HepG2 (cell line): Measurements from ENCODE around the gene ZFP92. TPM values are rescaled to one million over a fixed set of nuclear protein-coding genes. Genes with fewer than 3 reads are reported as not detected.

Experiments used
- ATAD3A ChIP-seq: sonication (generic); formaldehyde crosslinking; IDR thresholded peaks from 2 replicates; pipeline ENCODE4 v1.4.0; 2020; ENCODE audit warnings: missing genetic modification reagents
- CTCF ChIP-seq: sonication (generic); formaldehyde crosslinking; IDR thresholded peaks from 2 replicates; pipeline ENCODE4 v1.5.0; 2020; ENCODE audit warnings: mild to moderate bottlenecking, missing genetic modification reagents, moderate library complexity
- DPF2 ChIP-seq: sonication (generic); formaldehyde crosslinking; IDR thresholded peaks from 2 replicates; pipeline ENCODE4 v1.4.0; 2020; ENCODE audit warnings: mild to moderate bottlenecking, low read depth, missing genetic modification reagents, borderline replicate concordance
- GMEB1 ChIP-seq: sonication (generic); formaldehyde crosslinking; IDR thresholded peaks from 2 replicates; pipeline ENCODE4 v1.5.1; 2020; ENCODE audit warnings: missing genetic modification reagents, mild to moderate bottlenecking, borderline replicate concordance
- GPN1 ChIP-seq: sonication (generic); formaldehyde crosslinking; IDR thresholded peaks from 2 replicates; pipeline ENCODE4 v1.5.1; 2020; ENCODE audit warnings: missing genetic modification reagents, borderline replicate concordance
- GZF1 ChIP-seq: sonication (generic); formaldehyde crosslinking; IDR thresholded peaks from 2 replicates; pipeline ENCODE4 v1.5.1; 2020; ENCODE audit warnings: mild to moderate bottlenecking, missing genetic modification reagents
- IKZF5 ChIP-seq: IDR thresholded peaks from 2 replicates; pipeline ENCODE4 v1.6.1; 2018; ENCODE audit warnings: missing genetic modification reagents, mild to moderate bottlenecking, missing compliant biosample characterization
- IRF9 ChIP-seq: sonication (generic); formaldehyde crosslinking; IDR thresholded peaks from 2 replicates; pipeline ENCODE4 v1.8.0; 2022; ENCODE audit warnings: missing genetic modification reagents, mild to moderate bottlenecking, borderline replicate concordance
- MXD4 ChIP-seq: IDR thresholded peaks from 2 replicates; pipeline ENCODE4 v1.6.1; 2016; ENCODE audit warnings: mild to moderate bottlenecking, missing biosample characterization, missing genetic modification reagents
- RARA ChIP-seq: IDR thresholded peaks from 2 replicates; pipeline ENCODE4 v1.6.1; 2016; ENCODE audit warnings: missing genetic modification reagents, missing compliant biosample characterization
- TERF1 ChIP-seq: sonication (generic); formaldehyde crosslinking; IDR thresholded peaks from 2 replicates; pipeline ENCODE4 v1.8.0; 2022; ENCODE audit warnings: mild to moderate bottlenecking, missing genetic modification reagents, moderate library complexity
- THRA ChIP-seq: sonication (generic); formaldehyde crosslinking; IDR thresholded peaks from 2 replicates; pipeline ENCODE4 v1.4.0; 2020; ENCODE audit warnings: missing genetic modification reagents, borderline replicate concordance
- U2AF2 ChIP-seq: fragments of 200-400 bp; formaldehyde crosslinking; IDR thresholded peaks from 2 replicates; pipeline ENCODE4 v1.6.1; 2017; ENCODE audit warnings: low read depth, mild to moderate bottlenecking, low read length
- ZNF138 ChIP-seq: sonication (generic); formaldehyde crosslinking; IDR thresholded peaks from 2 replicates; pipeline ENCODE4 v1.5.0; 2020; ENCODE audit warnings: mild to moderate bottlenecking, low read depth, missing genetic modification reagents
- ZNF329 ChIP-seq: sonication (generic); formaldehyde crosslinking; IDR thresholded peaks from 2 replicates; pipeline ENCODE4 v1.9.0; 2021; ENCODE audit warnings: low read depth, mild to moderate bottlenecking, missing genetic modification reagents
- ZNF33A ChIP-seq: sonication (generic); formaldehyde crosslinking; IDR thresholded peaks from 2 replicates; pipeline ENCODE4 v1.5.1; 2020; ENCODE audit warnings: missing genetic modification reagents, mild to moderate bottlenecking, moderate library complexity, borderline replicate concordance
- ZNF562 ChIP-seq: sonication (generic); formaldehyde crosslinking; IDR thresholded peaks from 2 replicates; pipeline ENCODE4 v1.8.0; 2022; ENCODE audit warnings: missing genetic modification reagents, borderline replicate concordance
- ZNF7 ChIP-seq: IDR thresholded peaks from 2 replicates; pipeline ENCODE4 v1.6.1; 2016; ENCODE audit warnings: missing biosample characterization, missing genetic modification reagents
- ZNF772 ChIP-seq: sonication (generic); formaldehyde crosslinking; IDR thresholded peaks from 2 replicates; pipeline ENCODE4 v1.5.0; 2020; ENCODE audit warnings: mild to moderate bottlenecking, missing genetic modification reagents
- ZNF776 ChIP-seq: sonication (generic); formaldehyde crosslinking; IDR thresholded peaks from 2 replicates; pipeline ENCODE4 v1.4.0; 2020; ENCODE audit warnings: mild to moderate bottlenecking, missing genetic modification reagents
- polyA plus RNA-seq, 8 experiments: library from polyadenylated mRNA; depleted of rRNA in 3 of 8; stranded (reverse) in 7 of 8; unstranded in 1 of 8; fragments of >200 nt; fragmentation: Illumina TruSeq in 4 of 8; extraction: Trizol in 4 of 8; gene quantifications; 2 replicates each; pipeline versions ENCODE4 v1.2.1 to v1.2.3, GENCODE V29; 2011 to 2016; ENCODE audit warnings: low read depth in 4 of 8, missing spikeins in 1 of 8, mixed read lengths in 1 of 8; ENCODE audit not compliant: insufficient read depth in 1 of 8
- total RNA-seq, 5 experiments: library from RNA; depleted of rRNA; stranded (reverse); fragments of >200 nt; fragmentation: Illumina TruSeq; extraction: Trizol; gene quantifications; 2 replicates each; pipeline ENCODE4 v1.2.3, GENCODE V29; 2016; ENCODE audit warnings: low read depth in 1 of 5

The ZFP92 gene
- total and polyA plus RNA-seq, 2 of the 13 experiments (the other 11 are each of a cell fraction or from before 2014, with no cell fraction given), result 0.02 TPM; not detected in 1

GRCh38 chrX:153409414-153410101, 1.7 kb upstream of the ZFP92 start (continued):
- TF ChIP-seq CTCF, result 0 out of 2 replicates have a peak, but pooled peaks have one; percentile 10
- no peak for TF ChIP-seq TERF1 (CRISPR knock-in tag)
- TF ChIP-seq ZNF776 (CRISPR knock-in tag), result no peak
- TF ChIP-seq ZNF33A, result no peak
- 0 out of 2 replicates have a peak, but pooled peaks have one; percentile 42 for TF ChIP-seq IRF9
- TF ChIP-seq ZNF772 (CRISPR knock-in tag), result no peak
- TF ChIP-seq U2AF2, result no peak
- TF ChIP-seq ZNF138 (CRISPR knock-in tag), result no peak
- no peak for TF ChIP-seq GMEB1 (CRISPR knock-in tag)
- no peak for TF ChIP-seq MXD4
- no peak for TF ChIP-seq ZNF7 (CRISPR knock-in tag)
- peak; percentile 51; the same call in 1 of the 2 replicates for TF ChIP-seq RARA
- no peak for TF ChIP-seq GPN1 (CRISPR knock-in tag)
- TF ChIP-seq ZNF329 (CRISPR knock-in tag), result no peak
- no peak for TF ChIP-seq GZF1 (CRISPR knock-in tag)
- no peak for TF ChIP-seq THRA (CRISPR knock-in tag)
- peak; percentile 57; the same call in 1 of the 2 replicates for TF ChIP-seq IKZF5 (CRISPR knock-in tag)
- 0 out of 2 replicates have a peak, but pooled peaks have one; percentile 54 for TF ChIP-seq DPF2
- no peak for TF ChIP-seq ZNF562
- TF ChIP-seq ATAD3A (CRISPR knock-in tag), result no peak
